K562 (cell line): ENCODE results near the gene SDHAF4.

Experiments used
- DNMT1 ChIP-seq: fragments of 450-650 bp; IDR thresholded peaks from 2 replicates; pipeline ENCODE4 v1.6.1; 2016; ENCODE audit warnings: antibody characterized with exemption, mild to moderate bottlenecking
- TF ChIP-seq, protein P1 (sequence below): sonication (generic); formaldehyde crosslinking; IDR thresholded peaks from 2 replicates; pipeline ENCODE4 v1.8.1; 2022; ENCODE audit warnings: missing genetic modification reagents

DNA sequence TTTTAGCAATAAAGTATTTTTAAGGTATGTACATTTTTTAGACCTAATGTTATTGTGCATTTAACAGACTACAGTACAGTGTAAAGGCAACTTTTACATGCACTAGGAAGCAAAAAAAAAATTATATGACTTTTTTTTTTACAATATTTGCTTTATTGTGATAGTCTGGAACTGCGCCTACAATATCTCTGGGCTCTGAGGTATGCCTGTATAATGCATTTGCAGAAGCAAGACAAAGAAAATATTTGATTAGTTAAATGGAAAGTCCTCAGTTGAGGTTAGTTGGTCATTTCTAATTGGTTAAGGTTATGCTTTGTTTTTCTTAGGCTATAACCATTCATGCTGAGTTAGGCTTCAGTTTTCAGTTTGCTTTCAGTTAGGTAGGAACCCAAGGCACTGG is 54.0 kb downstream of the SDHAF4 start:
- TF ChIP-seq, protein P1, sequence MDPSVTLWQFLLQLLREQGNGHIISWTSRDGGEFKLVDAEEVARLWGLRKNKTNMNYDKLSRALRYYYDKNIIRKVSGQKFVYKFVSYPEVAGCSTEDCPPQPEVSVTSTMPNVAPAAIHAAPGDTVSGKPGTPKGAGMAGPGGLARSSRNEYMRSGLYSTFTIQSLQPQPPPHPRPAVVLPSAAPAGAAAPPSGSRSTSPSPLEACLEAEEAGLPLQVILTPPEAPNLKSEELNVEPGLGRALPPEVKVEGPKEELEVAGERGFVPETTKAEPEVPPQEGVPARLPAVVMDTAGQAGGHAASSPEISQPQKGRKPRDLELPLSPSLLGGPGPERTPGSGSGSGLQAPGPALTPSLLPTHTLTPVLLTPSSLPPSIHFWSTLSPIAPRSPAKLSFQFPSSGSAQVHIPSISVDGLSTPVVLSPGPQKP (CRISPR knock-in tag) = no peak
- TF ChIP-seq DNMT1 = no peak
